Lower leg skin (tissue), 3 donors: ENCODE measurements around the gene MVK.

Experiments
- POLR2A ChIP-seq, 2 donors: fragments of 450-650 bp; IDR thresholded peaks; one replicate each; pipeline ENCODE4 v1.6.1; 2016 to 2017; ENCODE audit warnings: antibody characterized with exemption in 2 of 2, mild to moderate bottlenecking in 1 of 2, moderate library complexity in 1 of 2
- TF ChIP-seq, protein P1 (sequence below), 3 donors: fragments of 450-650 bp; IDR thresholded peaks; one replicate each; pipeline ENCODE4 v1.5.1; 2016; ENCODE audit warnings: antibody characterized with exemption in 3 of 3, mild to moderate bottlenecking in 3 of 3, moderate library complexity in 2 of 3

- TF ChIP-seq, protein P1, sequence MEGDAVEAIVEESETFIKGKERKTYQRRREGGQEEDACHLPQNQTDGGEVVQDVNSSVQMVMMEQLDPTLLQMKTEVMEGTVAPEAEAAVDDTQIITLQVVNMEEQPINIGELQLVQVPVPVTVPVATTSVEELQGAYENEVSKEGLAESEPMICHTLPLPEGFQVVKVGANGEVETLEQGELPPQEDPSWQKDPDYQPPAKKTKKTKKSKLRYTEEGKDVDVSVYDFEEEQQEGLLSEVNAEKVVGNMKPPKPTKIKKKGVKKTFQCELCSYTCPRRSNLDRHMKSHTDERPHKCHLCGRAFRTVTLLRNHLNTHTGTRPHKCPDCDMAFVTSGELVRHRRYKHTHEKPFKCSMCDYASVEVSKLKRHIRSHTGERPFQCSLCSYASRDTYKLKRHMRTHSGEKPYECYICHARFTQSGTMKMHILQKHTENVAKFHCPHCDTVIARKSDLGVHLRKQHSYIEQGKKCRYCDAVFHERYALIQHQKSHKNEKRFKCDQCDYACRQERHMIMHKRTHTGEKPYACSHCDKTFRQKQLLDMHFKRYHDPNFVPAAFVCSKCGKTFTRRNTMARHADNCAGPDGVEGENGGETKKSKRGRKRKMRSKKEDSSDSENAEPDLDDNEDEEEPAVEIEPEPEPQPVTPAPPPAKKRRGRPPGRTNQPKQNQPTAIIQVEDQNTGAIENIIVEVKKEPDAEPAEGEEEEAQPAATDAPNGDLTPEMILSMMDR (IDR thresholded peaks at IDR 0.05), result no peak
- TF ChIP-seq POLR2A (IDR thresholded peaks at IDR 0.05), result no peak
Measured at GRCh38 chr12:109612975-109613502, 39.4 kb downstream of the MVK start.
